ENCODE data around the gene OR8B4. TPM values are rescaled to one million over a fixed set of nuclear protein-coding genes. Genes with fewer than 3 reads are reported as not detected.
"Not testable (repeated sequence)": the region's sequence is repeated elsewhere in the genome, so short reads cannot be mapped to it uniquely, and the experiment has no call there.

Gene OR8B4
- total RNA-seq, 2 donors from 2014 or later = not detected

DNA sequence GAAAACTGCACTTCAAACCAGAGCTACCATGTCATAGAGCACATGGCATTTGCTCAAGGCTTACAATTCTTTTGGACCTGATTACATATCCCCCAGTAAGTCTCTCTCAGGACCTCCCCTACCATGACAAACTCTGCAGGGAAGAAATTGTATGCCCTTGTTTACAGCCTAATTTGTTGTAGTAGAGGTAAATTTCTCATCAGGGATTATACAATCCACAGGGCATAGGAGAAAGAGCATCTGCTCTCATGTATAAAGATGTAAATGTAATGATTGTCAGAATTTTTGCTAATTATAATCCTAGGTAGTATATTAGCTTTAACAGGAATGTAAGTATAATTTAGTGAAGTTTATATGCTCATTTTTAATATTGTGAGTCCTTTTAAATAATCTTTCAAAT, 25.7 kb downstream of the OR8B4 start, which contains the start of gene OR8B3:
Gene OR8B3 (minus strand): TSS at position 101 of the 400 bp plus-strand sequence. CDS start 1,673 bp downstream, outside the sequence.
- DNase-seq = no peak
- H3K4me1 ChIP-seq = no peaks in the 10 kb centered on the region
- TF ChIP-seq, protein P1, sequence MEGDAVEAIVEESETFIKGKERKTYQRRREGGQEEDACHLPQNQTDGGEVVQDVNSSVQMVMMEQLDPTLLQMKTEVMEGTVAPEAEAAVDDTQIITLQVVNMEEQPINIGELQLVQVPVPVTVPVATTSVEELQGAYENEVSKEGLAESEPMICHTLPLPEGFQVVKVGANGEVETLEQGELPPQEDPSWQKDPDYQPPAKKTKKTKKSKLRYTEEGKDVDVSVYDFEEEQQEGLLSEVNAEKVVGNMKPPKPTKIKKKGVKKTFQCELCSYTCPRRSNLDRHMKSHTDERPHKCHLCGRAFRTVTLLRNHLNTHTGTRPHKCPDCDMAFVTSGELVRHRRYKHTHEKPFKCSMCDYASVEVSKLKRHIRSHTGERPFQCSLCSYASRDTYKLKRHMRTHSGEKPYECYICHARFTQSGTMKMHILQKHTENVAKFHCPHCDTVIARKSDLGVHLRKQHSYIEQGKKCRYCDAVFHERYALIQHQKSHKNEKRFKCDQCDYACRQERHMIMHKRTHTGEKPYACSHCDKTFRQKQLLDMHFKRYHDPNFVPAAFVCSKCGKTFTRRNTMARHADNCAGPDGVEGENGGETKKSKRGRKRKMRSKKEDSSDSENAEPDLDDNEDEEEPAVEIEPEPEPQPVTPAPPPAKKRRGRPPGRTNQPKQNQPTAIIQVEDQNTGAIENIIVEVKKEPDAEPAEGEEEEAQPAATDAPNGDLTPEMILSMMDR (IDR thresholded peaks at IDR 0.05) = no peak

DNA sequence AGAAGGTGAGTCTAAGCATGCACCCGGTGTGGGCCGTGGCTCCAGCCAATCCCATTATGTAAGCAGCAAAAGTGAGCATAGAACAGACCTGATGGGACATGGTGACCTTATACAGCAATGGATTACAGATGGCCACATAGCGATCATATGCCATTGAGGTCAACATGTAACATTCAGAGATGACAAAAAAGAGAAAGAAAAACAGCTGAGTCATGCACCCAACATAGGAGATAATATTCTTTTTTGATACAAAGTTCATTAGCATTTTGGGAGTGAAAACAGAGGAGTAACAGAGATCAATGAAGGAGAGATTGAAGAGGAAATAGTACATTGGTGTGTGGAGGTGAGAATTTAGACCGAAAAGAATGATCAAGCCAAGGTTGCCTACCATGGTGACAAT, 27.8 kb downstream of the OR8B4 start:
- H3K4me1 ChIP-seq; H3K9me3 ChIP-seq; H3K27ac ChIP-seq; DNase-seq; intact Hi-C loops (cut with DNase I); H3K27me3 ChIP-seq; H3K36me3 ChIP-seq; H3K9ac ChIP-seq (ENCODE audit: low read depth in 2 of 2, low read length in 2 of 2); H3K4me3 ChIP-seq: not testable (repeated sequence)

More for the DNA sequence above, 25.7 kb downstream of the OR8B4 start, which contains the start of gene OR8B3:
- intact Hi-C loops (cut with DNase I) = no loop called here
- Histone ChIP-seq H3K4me3 (no peak within 1 kb of the TSS), H3K36me3 (no peaks in the 10 kb centered on the region), H3K27me3 (no peaks in the 10 kb centered on the region), H3K9me3 (no peaks in the 10 kb centered on the region), H3K27ac (no peak within 1 kb of the TSS), H3K9ac (ENCODE audit: low read depth in 2 of 2, low read length in 2 of 2) (no peak within 1 kb of the TSS)

DNA sequence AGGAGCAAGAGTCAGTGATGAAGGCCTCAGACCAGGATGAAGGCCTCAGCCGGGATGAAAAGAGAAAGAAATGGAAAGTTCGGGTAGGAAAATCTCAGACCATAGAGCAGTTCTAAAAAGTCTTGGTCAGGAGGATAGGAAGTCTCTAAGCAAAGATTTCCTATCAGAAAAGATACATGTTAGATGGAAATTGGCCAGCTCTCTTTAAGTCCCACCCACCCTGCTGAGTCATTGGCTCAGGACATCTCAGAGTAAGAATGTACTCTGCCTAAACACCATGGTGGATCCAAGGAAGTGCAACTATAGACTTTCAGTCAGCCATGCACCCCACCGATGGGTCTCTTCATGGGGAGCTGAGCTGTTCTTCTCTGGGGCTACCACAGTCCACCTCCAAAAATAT, 30.3 kb downstream of the OR8B4 start:
- TF ChIP-seq, protein P1 (IDR thresholded peaks at IDR 0.05) = no peak
- Histone ChIP-seq H3K4me1 (no peaks in the 10 kb centered on the region), H3K4me3 (no peak overlapping the region), H3K9me3 (no peaks in the 10 kb centered on the region), H3K9ac (ENCODE audit: low read depth in 2 of 2, low read length in 2 of 2) (no peak overlapping the region), H3K27ac (no peak overlapping the region), H3K27me3 (no peaks in the 10 kb centered on the region), H3K36me3 (no peaks in the 10 kb centered on the region)
- intact Hi-C loops (cut with DNase I) = no loop called here
- no peak for DNase-seq

DNA sequence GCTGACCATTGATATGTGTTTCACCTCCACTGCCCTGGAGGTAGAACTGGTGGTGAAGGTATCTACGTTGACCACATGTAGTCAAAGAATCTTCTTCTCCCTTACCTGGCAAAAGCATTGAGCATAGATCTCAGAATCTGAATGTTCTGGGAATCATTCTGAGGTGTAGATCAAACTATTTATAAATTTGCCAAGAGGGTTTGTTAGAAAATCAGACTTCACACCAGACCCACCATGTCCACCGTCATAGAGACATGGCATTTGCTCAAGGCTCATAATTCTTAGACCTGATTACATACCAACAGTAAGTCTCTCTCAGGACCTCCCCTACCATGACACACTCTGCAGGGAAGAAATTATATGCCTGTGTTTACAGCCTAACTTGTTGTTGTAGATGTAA, 40.3 kb downstream of the OR8B4 start, which contains the start of gene OR8B2:
Gene OR8B2 (minus strand): TSS at position 101 of the 400 bp plus-strand sequence. CDS start 1,156 bp downstream, outside the sequence.
- no peaks in the 10 kb centered on the region for H3K27me3 ChIP-seq
- no peak for DNase-seq
- intact Hi-C loops (cut with DNase I) = no loop called here

DNA sequence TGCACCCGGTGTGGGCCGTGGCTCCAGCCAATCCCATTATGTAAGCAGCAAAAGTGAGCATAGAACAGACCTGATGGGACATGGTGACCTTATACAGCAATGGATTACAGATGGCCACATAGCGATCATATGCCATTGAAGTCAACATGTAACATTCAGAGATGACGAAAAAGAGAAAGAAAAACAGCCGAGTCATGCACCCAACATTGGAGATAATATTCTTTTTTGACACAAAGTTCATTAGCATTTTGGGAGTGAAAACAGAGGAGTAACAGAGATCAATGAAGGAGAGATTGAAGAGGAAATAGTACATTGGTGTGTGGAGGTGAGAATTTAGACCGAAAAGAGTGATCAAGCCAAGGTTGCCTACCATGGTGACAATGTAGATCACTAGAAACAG, 41.8 kb downstream of the OR8B4 start:
- H3K4me1 ChIP-seq; H3K9ac ChIP-seq (ENCODE audit: low read depth in 2 of 2, low read length in 2 of 2); H3K4me3 ChIP-seq; H3K27ac ChIP-seq; intact Hi-C loops (cut with DNase I); H3K36me3 ChIP-seq; DNase-seq; H3K27me3 ChIP-seq; H3K9me3 ChIP-seq: not testable (repeated sequence)

More for the DNA sequence above, 40.3 kb downstream of the OR8B4 start, which contains the start of gene OR8B2:
- Histone ChIP-seq H3K9ac (ENCODE audit: low read depth in 2 of 2, low read length in 2 of 2) (no peak within 1 kb of the TSS), H3K27ac (no peak within 1 kb of the TSS), H3K4me1 (no peaks in the 10 kb centered on the region), H3K36me3 (no peaks in the 10 kb centered on the region), H3K4me3 (no peak within 1 kb of the TSS), H3K9me3 (no peaks in the 10 kb centered on the region)
- TF ChIP-seq, protein P1 (IDR thresholded peaks at IDR 0.05) = no peak

DNA sequence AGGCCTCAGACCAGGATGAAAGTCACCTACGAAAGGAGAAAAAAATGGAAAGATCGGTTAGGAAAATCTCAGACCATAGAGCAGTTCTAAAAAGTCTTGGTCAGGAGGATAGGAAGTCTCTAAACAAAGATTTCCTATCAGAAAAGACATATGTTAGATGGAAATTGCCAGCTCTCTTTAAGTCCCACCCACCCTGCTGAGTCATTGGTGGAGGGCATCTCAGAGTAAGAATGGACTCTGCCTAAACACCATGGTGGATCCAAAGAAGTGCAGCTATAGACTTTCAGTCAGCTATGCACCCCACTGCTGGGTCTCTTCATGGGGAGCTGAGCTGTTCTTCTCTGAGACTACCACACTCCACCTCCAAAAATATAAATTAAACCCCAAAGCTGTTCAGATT, 44.1 kb downstream of the OR8B4 start:
- H3K27ac ChIP-seq = no peak overlapping the region
- no peak for DNase-seq
- H3K36me3 ChIP-seq = no peaks in the 10 kb centered on the region
- TF ChIP-seq, protein P1 (IDR thresholded peaks at IDR 0.05) = no peak
- intact Hi-C loops (cut with DNase I) = no loop called here
- no peaks in the 10 kb centered on the region for H3K9me3 ChIP-seq
- no peaks in the 10 kb centered on the region for H3K27me3 ChIP-seq
- H3K9ac ChIP-seq (ENCODE audit: low read depth in 2 of 2, low read length in 2 of 2) = no peak overlapping the region
- no peak overlapping the region for H3K4me3 ChIP-seq
- no peaks in the 10 kb centered on the region for H3K4me1 ChIP-seq

All from colonic mucosa (tissue), 4 donors.